Measurements from ENCODE around the gene TIAM1.
A peak's percentile ranks its signal among the peaks of the same experiment; 100 is the strongest.

TIAM1 gene

DNA sequence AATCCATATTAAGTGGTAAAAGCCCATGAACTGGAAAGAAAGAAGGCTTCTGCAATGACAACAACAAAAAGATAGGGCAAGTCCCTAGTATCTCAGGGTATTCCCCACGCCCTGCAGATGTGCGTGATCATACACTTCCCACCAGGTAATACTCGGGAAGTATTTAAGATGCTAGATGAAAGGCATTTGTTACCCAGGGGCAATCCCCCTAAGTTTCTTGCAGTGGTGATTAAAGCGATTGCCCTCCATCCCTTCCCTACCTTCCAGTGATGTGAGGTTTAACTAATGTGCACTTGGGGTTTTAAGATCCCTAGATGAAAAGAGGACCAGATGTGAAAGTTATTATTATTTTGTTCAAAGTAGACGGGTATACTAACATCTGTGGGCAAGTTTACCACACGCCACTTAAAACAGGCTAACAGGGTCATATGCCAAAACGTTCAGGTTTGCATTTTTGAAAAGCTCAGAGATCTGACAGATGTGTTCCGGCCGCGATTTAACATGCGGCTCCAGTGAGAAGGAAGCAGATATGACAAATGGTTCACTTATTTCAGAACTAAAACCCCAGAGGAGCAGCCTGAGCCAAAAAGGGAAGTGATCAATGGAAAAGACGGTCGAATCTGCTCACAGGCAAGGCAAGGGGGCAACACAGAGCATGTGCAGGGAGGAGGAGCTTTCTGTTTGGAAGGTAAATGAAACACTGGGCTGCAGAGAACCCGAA is 17.4 kb downstream of the TIAM1 start:
- TF ChIP-seq, protein P1, sequence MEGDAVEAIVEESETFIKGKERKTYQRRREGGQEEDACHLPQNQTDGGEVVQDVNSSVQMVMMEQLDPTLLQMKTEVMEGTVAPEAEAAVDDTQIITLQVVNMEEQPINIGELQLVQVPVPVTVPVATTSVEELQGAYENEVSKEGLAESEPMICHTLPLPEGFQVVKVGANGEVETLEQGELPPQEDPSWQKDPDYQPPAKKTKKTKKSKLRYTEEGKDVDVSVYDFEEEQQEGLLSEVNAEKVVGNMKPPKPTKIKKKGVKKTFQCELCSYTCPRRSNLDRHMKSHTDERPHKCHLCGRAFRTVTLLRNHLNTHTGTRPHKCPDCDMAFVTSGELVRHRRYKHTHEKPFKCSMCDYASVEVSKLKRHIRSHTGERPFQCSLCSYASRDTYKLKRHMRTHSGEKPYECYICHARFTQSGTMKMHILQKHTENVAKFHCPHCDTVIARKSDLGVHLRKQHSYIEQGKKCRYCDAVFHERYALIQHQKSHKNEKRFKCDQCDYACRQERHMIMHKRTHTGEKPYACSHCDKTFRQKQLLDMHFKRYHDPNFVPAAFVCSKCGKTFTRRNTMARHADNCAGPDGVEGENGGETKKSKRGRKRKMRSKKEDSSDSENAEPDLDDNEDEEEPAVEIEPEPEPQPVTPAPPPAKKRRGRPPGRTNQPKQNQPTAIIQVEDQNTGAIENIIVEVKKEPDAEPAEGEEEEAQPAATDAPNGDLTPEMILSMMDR (IDR thresholded peaks at IDR 0.05; ENCODE audit: low read length, missing control alignments): no peak
- peak; percentile 35 for DNase-seq (ENCODE audit: low read depth)
- no peak overlapping the region for H3K4me3 ChIP-seq (replicated peaks; ENCODE audit: low read depth, low read length)

DNA sequence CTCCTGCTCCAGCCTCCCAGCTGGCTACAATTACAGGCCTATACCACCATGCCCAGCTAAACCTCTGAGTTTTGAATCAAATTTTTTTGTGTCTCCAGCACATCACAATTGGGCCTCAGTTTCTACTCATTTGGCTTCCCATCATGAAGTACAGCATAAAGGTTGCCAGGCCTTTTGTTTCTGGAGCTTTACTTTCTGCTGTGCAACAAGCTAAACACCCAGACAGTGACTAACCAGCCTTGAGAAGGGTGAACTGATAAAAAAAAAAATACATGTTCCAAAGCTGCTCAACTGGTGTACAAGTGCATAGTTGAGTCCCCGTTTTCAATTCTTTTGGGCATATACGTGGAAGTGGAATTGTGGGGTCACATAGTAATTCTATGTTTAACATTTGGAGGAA is 25.1 kb downstream of the TIAM1 start:
- TF ChIP-seq, protein P1 (IDR thresholded peaks at IDR 0.05; ENCODE audit: low read length, missing control alignments): no peak

DNA sequence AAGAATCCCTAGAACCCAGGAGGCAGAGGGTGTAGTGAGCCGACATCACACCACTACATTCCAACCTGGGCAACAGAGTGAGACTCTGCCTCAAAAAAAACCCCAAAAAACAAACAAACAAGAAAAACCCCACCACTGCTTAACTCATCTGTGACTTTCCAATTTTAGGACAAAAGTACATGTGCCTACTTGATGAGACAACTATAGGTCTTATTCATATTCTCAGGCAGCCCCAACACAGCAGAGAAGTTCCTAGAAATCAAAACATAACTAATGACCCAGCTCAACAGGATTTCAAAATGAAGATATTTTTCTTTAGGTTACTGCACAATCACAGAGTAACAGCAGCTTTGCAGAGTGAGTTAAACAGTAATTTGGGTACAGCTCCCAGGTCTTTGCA is 26.4 kb downstream of the TIAM1 start:
- no peak for DNase-seq (ENCODE audit: low read depth)
- no peak overlapping the region for H3K4me3 ChIP-seq (replicated peaks; ENCODE audit: low read depth, low read length)
- TF ChIP-seq, protein P1 (IDR thresholded peaks at IDR 0.05; ENCODE audit: low read length, missing control alignments): no peak

More for the DNA sequence above, 25.1 kb downstream of the TIAM1 start:
- H3K4me3 ChIP-seq (replicated peaks; ENCODE audit: low read depth, low read length): no peak overlapping the region
- DNase-seq (ENCODE audit: low read depth): no peak

DNA sequence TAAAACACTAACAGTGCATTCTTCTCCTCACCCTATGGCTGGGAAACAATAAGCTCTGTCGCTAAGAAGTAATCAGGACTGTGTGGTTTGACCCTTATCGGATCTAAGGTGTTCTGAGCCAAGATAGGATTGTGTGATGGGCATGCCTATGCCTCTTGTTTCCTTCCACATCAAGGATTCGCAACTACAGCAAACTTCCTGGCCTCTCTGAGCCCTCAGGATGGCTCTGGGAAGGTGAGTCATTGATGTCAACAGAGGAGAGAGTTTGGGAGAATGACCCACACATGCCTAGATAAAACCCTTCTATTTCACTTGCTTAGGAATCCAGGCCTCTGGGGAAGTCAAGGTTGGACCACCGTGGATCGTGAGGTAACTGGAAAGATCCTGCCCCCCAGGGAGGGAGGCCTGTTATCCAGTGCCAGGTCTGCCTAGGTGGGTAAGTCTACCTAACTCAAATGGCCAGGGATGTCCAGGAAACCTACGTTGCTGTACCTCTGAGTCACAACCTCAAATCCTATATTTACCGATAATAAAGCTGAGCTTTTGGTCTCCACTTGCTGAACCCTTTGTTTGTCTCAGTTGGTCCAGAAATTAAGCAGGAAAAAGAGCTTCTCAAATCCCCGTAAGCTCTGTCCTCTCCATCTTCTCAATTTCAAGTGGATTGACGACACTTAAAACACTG is 27.4 kb downstream of the TIAM1 start:
- peak; percentile 52 for DNase-seq (ENCODE audit: low read depth)
- no peak overlapping the region for H3K4me3 ChIP-seq (replicated peaks; ENCODE audit: low read depth, low read length)
- TF ChIP-seq, protein P1 (IDR thresholded peaks at IDR 0.05; ENCODE audit: low read length, missing control alignments): no peak

DNA sequence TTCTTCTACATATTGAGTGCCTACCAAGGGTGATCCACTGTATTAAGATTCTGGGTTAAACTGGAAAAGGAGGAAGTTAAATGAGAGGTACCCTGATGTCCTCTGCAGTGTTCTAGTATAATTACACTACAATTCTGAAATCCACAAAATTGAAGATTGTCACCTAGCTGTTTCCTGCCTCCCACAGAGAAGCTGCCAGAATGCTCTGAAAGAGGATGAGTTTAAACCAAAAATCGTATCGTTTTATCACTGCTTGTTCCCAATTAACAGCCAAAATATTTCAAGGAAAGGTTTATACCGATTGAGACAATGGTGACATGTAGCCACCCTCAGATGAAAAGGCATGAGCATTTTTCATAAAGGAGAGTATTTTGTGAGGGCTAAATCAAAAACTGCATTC is 28.0 kb downstream of the TIAM1 start:
- TF ChIP-seq, protein P1 (IDR thresholded peaks at IDR 0.05; ENCODE audit: low read length, missing control alignments): no peak
- no peak for DNase-seq (ENCODE audit: low read depth)
- H3K4me3 ChIP-seq (replicated peaks; ENCODE audit: low read depth, low read length): no peak overlapping the region

DNA sequence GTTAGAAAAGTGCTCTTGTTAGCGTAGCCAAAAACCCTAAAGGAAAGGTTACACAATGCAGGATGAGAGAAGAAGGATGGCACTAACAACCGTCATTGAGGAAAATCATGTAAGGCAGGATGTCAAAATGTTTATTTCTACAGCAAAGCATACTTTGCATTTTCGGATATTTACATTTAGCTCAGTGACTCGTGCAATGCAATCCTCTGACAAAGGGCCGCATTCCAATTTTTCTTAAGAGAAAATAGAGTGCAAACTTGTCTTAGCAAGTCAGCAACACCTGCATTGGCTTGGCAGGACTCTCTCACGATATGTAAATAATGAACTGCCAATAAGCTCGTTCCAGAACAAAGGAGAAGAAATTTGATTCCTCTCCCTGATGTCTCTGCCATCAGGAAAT is 33.3 kb downstream of the TIAM1 start:
- DNase-seq (ENCODE audit: low read depth): no peak
- TF ChIP-seq, protein P1 (IDR thresholded peaks at IDR 0.05; ENCODE audit: low read length, missing control alignments): no peak
- H3K4me3 ChIP-seq (replicated peaks; ENCODE audit: low read depth, low read length): no peak overlapping the region

Measured in fibroblast of pulmonary artery (primary cell).